NB4 (cell line): ENCODE data around the gene CSTPP1.

Experiments used
- POLR2A ChIP-seq: IDR thresholded peaks from 2 replicates; pipeline ENCODE4 v1.6.1; 2011; ENCODE audit warnings: mild to moderate bottlenecking; ENCODE audit not compliant: insufficient read length; ENCODE audit errors: extremely low read depth
- TF ChIP-seq, protein P1 (sequence below): IDR thresholded peaks from one replicate; pipeline ENCODE4 v1.5.1; 2012; ENCODE audit warnings: low read depth, low read length
- TF ChIP-seq, protein P2 (sequence below): IDR thresholded peaks from 2 replicates; pipeline ENCODE4 v1.6.1; 2011; ENCODE audit warnings: low read depth, low read length

DNA sequence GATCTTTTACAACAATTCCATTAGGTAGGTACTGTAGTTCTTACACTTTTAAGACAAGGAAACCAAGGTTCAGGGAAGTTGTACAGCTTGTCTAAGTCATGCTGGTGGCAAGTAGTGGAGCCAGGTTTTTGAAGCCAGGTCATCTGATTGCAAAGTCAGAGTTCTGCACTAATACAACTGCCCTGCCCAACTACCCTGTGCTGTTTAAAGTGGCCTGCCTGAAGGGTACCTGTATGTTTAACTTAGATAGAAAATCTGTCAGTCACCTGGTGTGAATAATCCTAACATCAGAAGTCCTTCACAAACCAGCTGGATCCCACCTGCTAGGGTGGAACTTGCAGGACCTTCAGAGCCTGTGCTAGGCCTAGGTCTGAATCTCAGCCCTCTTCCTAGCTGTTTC, 195.9 kb downstream of the CSTPP1 start:
- no peak for TF ChIP-seq POLR2A
- TF ChIP-seq, protein P1, sequence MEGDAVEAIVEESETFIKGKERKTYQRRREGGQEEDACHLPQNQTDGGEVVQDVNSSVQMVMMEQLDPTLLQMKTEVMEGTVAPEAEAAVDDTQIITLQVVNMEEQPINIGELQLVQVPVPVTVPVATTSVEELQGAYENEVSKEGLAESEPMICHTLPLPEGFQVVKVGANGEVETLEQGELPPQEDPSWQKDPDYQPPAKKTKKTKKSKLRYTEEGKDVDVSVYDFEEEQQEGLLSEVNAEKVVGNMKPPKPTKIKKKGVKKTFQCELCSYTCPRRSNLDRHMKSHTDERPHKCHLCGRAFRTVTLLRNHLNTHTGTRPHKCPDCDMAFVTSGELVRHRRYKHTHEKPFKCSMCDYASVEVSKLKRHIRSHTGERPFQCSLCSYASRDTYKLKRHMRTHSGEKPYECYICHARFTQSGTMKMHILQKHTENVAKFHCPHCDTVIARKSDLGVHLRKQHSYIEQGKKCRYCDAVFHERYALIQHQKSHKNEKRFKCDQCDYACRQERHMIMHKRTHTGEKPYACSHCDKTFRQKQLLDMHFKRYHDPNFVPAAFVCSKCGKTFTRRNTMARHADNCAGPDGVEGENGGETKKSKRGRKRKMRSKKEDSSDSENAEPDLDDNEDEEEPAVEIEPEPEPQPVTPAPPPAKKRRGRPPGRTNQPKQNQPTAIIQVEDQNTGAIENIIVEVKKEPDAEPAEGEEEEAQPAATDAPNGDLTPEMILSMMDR = no peak
- TF ChIP-seq, protein P2, sequence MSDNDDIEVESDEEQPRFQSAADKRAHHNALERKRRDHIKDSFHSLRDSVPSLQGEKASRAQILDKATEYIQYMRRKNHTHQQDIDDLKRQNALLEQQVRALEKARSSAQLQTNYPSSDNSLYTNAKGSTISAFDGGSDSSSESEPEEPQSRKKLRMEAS = no peak
